ENCODE data around the gene SENP8. TPM values are rescaled to one million over a fixed set of nuclear protein-coding genes. Genes with fewer than 3 reads are reported as not detected.

The SENP8 gene
- total and polyA plus RNA-seq, 2 of the 13 experiments (the other 11 are each of a cell fraction or from before 2014, with no cell fraction given), result 2.7 to 3.0 TPM

DNA sequence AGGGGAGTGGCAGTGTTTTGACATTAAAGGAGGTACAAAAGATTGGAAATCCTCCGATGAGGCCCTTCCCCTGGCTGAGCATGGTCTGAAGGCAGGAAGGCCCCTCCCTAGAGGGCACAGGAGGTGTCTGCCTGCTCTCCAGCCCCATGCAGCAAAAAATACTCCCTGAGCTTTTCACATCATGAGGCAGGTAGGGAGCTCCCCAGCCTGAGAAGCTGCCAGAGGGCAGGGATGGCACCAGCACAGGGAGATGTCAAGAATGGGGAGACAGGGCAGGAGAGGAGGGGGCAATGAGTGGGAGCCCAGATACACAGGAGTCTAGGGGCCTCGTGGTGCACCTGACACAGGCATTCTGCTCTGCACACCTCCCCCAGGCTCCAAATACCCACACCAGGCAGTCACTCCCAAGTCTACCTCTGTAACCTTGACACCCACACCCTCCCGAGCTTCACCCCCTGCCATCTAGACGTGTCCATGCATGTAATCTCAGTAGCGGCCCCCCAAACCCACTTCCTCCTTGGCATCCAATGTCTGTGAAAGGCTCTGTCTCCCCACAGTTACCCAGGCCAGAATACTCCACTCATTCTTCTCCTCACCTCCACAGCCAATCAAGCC, 56.5 kb downstream of the SENP8 start:
- H3K36me3 ChIP-seq (replicated peaks in 1 of 2; ENCODE audit: control insufficient read depth in 1 of 2, insufficient read depth in 2 of 2, low read length in 2 of 2), result no peaks in the 10 kb centered on the region
- ATAC-seq (no peak), DNase-seq (ENCODE audit: low spot score) (no peak), FAIRE-seq (no peak)
- CTCF ChIA-PET (ENCODE audit: low intra/inter-chr PET ratio, low total read pairs), result no interaction called here
- H2AFZ ChIP-seq (ENCODE audit: low read length), result no peak overlapping the region
- H3K27me3 ChIP-seq (ENCODE audit: control insufficient read depth in 1 of 2, insufficient read depth in 2 of 2, low read length in 2 of 2), result peaks cover 2 to 64% of the 10 kb centered on the region in 2 experiments; a peak in 4 of 5 replicates
- 17% methylated on average over 4 of the region's 5 CpGs for WGBS (ENCODE audit: low lambda C conversion rate)
- TF ChIP-seq HOXA3 (CRISPR knock-in tag; IDR thresholded peaks at IDR 0.05), result no peak
- TF ChIP-seq ZNF850 (CRISPR knock-in tag; conservative IDR thresholded peaks at IDR 0.05), result no peak
- no peak for TF ChIP-seq ETV6 (CRISPR knock-in tag; conservative IDR thresholded peaks at IDR 0.05)
- no peak for TF ChIP-seq ZNF20 (CRISPR knock-in tag; IDR thresholded peaks at IDR 0.05)
- TF ChIP-seq ARNTL (CRISPR knock-in tag; IDR thresholded peaks at IDR 0.05), result no peak
- no peak for TF ChIP-seq ZBTB7B (CRISPR knock-in tag; IDR thresholded peaks at IDR 0.05)
- TF ChIP-seq ZFP36L1 (CRISPR knock-in tag; IDR thresholded peaks at IDR 0.05), result no peak
- no peak for TF ChIP-seq ATF7 (IDR thresholded peaks at IDR 0.05)
- no peak for TF ChIP-seq ATF7 (CRISPR knock-in tag; IDR thresholded peaks at IDR 0.05)
- TF ChIP-seq ZNF282 (IDR thresholded peaks at IDR 0.05; ENCODE audit: partially characterized antibody), result no peak
- TF ChIP-seq KAT2B (IDR thresholded peaks at IDR 0.05; ENCODE audit: borderline replicate concordance, low read depth, low read length), result no peak
- TF ChIP-seq, protein P1, sequence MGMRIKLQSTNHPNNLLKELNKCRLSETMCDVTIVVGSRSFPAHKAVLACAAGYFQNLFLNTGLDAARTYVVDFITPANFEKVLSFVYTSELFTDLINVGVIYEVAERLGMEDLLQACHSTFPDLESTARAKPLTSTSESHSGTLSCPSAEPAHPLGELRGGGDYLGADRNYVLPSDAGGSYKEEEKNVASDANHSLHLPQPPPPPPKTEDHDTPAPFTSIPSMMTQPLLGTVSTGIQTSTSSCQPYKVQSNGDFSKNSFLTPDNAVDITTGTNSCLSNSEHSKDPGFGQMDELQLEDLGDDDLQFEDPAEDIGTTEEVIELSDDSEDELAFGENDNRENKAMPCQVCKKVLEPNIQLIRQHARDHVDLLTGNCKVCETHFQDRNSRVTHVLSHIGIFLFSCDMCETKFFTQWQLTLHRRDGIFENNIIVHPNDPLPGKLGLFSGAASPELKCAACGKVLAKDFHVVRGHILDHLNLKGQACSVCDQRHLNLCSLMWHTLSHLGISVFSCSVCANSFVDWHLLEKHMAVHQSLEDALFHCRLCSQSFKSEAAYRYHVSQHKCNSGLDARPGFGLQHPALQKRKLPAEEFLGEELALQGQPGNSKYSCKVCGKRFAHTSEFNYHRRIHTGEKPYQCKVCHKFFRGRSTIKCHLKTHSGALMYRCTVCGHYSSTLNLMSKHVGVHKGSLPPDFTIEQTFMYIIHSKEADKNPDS (CRISPR knock-in tag; IDR thresholded peaks at IDR 0.05), result no peak
- TF ChIP-seq ZNF547 (CRISPR knock-in tag; IDR thresholded peaks at IDR 0.05), result no peak
- no peak for TF ChIP-seq ZNF160 (CRISPR knock-in tag; IDR thresholded peaks at IDR 0.05)
- no peak for TF ChIP-seq ZNF256 (CRISPR knock-in tag; conservative IDR thresholded peaks at IDR 0.05)
- no peak for TF ChIP-seq SCMH1 (CRISPR knock-in tag; IDR thresholded peaks at IDR 0.05; ENCODE audit: borderline replicate concordance)
- no peak for TF ChIP-seq STAG1 (CRISPR knock-in tag; IDR thresholded peaks at IDR 0.05)
- TF ChIP-seq ZNF782 (CRISPR knock-in tag; IDR thresholded peaks at IDR 0.05; ENCODE audit: borderline replicate concordance), result no peak
- TF ChIP-seq, protein P2, sequence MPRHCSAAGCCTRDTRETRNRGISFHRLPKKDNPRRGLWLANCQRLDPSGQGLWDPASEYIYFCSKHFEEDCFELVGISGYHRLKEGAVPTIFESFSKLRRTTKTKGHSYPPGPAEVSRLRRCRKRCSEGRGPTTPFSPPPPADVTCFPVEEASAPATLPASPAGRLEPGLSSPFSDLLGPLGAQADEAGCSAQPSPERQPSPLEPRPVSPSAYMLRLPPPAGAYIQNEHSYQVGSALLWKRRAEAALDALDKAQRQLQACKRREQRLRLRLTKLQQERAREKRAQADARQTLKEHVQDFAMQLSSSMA (CRISPR knock-in tag; IDR thresholded peaks at IDR 0.05), result no peak
- BruUV-seq (replicated peaks), result no TSS peak
- H3K4me1 ChIP-seq (ENCODE audit: insufficient read depth, low read length), result peaks cover 19% of the 10 kb centered on the region
- no peak overlapping the region for H3K4me2 ChIP-seq (ENCODE audit: low read depth, low read length)
- H3K9ac ChIP-seq (ENCODE audit: insufficient read depth, low read depth, low read length), result no peak overlapping the region
- H4K20me1 ChIP-seq (ENCODE audit: insufficient read depth, low read length), result no peaks in the 10 kb centered on the region
- H3K79me2 ChIP-seq (ENCODE audit: insufficient read depth, low read length), result no peaks in the 10 kb centered on the region
- no peak overlapping the region for H3K27ac ChIP-seq (ENCODE audit: extremely low read length, insufficient read depth, low read length)
- intact Hi-C loops (cut with micrococcal nuclease; ENCODE audit: unreplicated experiment), result no loop called here
- POLR2A ChIA-PET, result no interaction called here
- in situ Hi-C loops (cut with HindIII; ENCODE audit: extremely low pct_ligation_motif_present, low pct_unique_long_range_greater_than_20kb), result no loop called here
- H3K4me3 ChIP-seq (replicated peaks in 1 of 3; ENCODE audit: insufficient read depth in 1 of 3, low read depth in 2 of 3, low read length in 3 of 3), result no peak overlapping the region
- H3K9me3 ChIP-seq (ENCODE audit: low read length), result no peaks in the 10 kb centered on the region

Measured in HepG2 (cell line).